NCI-H2196 treated with DMSO at 0.1 percent for 48 hours (cell line): Measurements from ENCODE around the gene PLAAT4.
"Not testable (repeated sequence)": the region's sequence is repeated elsewhere in the genome, so short reads cannot be mapped to it uniquely, and the experiment has no call there.

Experiments
- DNase-seq: peaks from one replicate; lab custom pipeline; 2025; ENCODE audit not compliant: unreplicated experiment; lab: John Stamatoyannopoulos, UW

PLAAT4 gene

GRCh38 chr11:63564784-63565350, 28.3 kb downstream of the PLAAT4 start:
- DNase-seq = no peak

DNA sequence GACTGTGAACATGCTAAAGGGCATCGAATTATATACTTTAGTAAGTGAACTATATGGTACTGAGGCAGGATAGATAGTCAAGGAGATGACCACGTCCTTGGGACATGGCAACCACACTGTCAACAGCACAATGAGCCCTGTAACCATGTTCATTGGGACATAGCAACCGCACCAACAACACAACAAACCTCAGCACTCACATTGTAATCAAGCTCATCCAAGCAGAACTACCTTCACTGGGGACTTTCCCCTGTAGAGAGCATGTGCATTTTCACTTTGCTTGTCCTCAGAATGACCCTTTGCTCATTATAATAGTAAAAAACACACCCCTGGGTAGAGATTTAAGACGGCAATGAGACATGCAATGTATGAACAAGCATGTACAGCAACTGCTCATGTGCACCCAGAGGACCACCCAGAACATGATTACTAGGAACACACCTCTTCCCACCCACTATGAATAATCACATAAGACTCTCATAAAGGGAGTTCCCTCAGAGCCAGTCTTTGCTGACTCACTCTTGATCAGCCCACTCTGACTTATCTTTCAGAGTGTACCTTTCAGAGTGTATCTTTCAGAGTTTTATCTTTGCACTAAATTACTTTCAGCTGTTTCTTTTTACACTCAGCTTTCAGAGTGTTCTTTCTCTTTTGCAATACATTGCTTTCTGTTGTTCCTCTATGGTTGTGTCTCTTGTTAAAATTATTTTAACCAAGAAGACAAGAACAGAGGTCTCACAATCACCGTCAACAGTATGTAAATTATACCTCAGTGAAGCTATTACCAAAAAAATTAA, 30.6 kb downstream of the PLAAT4 start:
- peak; percentile 56 for DNase-seq

GRCh38 chr11:63569570-63569969, 33.0 kb downstream of the PLAAT4 start:
- no peak for DNase-seq

DNA sequence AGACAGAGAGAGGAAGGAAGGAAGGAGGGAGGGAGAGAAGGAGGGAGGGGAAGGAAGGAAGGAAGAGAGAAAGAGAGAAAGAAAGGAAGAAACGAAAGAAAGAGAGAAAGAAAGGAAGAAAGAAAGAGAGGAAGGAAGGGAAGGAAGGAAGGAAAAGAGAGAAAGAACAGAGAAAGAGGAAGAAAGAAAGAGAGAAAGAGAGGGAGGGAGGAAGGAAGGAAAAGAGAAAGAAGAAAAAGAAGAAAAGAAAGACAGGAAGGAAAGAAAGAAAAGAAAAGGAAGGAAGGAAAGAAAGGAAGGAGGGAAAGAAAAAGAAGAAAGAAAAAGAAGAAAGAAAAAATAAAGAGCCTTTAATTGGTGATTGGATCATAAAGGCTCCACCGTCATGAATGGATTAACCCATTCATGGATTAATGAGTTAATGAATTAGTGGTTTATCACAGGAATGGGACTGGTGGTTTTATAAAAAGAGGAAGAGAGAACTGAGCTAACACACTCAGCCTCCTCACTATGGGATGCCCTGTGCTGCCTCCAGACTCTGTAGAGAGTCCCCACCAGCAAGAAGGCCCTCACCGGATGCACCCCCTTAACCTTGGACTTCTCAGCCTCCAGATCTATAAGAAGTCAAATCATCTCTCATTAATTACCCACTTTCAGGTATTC, 35.5 kb downstream of the PLAAT4 start:
- no peak for DNase-seq

GRCh38 chr11:63573881-63574855, 37.6 kb downstream of the PLAAT4 start:
- no peak for DNase-seq

DNA sequence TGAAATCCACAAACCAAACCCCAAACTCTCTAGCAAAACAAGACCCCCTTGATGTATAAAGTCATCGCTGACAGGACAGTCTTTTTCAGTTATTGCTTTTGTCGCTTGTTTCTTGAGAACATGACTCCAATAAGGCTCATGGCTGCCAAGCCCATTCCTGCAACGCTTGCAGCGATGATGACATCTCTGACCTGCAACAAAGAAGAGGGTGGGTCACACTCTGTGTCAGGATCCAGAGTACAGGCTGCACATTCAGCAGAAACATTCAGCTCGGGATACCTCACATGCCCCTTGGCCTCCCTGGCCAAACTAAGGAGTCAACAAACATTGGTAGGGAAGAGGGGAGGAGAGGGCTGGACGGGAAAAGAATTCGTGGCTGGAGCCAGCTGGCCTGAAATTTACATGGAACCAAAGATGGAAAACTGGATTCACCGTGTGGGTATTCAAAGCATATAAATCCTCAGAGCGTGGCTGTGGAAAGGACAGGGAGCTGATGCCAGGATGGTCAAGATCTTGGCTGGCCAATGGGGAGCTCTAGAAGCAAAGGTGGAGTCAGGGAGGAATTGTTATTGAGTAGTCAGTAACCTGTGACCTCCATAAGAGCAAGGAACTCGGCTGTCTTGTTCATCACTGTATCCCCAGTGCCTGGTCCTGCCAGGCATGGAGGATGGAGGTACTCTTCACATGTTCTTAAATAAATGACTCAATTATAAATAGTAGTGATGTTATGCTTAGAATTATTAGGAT, 38.4 kb downstream of the PLAAT4 start:
- DNase-seq = no peak

DNA sequence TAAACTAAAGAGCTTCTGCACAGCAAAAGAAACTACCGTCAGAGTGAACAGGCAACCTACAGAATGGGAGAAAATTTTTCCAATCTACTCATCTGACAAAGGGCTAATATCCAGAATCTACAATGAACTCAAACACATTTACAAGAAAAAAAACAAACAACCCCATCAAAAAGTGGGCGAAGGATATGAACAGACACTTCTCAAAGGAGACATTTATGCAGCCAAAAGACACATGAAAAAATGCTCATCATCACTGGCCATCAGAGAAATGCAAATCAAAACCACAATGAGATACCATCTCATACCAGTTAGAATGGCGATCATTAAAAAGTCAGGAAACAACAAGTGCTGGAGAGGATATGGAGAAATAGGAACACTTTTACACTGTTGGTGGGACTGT, 42.3 kb downstream of the PLAAT4 start:
- DNase-seq = not testable (repeated sequence)

- not testable (repeated sequence) for DNase-seq
These were observed 44.6 kb downstream of the PLAAT4 start for GRCh38 chr11:63581224-63581623.

DNA sequence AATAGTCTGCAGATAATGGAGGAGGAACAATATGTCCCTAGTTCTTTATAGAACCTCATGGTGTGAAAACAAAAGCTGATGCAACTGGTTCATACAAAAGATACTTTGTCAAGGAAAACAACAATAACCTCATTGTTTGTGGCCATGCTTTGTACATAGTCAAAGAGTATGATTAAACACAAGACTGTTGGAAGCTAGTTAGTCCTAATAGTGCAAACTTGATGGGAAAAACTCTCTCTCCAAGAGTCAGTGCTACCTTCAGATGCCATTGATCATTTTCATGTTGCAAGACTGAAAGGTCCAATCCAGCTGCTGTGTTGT, 46.7 kb downstream of the PLAAT4 start:
- DNase-seq = no peak

GRCh38 chr11:63586451-63587166, 50.0 kb downstream of the PLAAT4 start:
- DNase-seq = no peak

- no peak for DNase-seq
These were observed 52.4 kb downstream of the PLAAT4 start for GRCh38 chr11:63589000-63589399.

- no peak for DNase-seq
These were observed 53.6 kb downstream of the PLAAT4 start for GRCh38 chr11:63590024-63590788.

DNA sequence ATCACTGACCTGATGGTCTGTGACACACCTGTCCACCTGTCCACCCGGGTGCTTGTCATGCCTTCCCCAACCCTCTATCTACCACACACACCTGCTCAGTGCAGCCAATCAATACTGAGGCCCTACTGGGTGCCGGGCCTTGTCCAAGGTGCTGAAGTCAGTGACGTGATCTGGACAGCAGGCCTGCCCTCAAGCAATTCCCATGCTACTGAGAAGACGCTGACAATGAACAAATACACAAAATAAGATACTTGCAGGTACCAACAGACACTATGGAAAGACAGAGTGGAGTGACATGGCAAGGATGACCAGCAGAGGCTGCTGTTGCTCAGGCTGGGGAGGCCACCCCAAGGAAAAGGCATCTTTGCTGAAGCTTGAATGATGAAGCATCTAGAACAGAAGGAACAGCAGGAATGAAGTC, 56.4 kb downstream of the PLAAT4 start:
- DNase-seq = no peak

DNA sequence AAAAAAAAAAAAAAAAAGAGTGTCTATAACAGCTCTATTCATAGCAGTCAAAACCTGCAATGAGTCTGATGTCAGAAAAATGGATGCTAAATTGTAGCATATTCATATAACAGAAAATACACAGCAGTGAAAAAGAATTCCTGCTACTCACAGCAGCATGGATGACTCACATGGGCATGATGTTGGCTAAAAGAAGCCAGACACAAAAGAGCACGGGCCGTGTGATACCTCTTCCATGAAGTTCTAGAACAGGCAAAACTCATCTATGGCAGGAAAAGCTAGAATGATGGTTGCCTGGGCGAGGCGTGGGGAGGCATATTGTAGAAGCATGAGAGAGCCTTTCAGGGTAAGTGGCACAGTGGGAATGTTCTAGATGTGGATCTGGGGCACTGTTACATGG, 58.7 kb downstream of the PLAAT4 start:
- no peak for DNase-seq
